GM23338 (cell line): ENCODE results near the gene ZNF346. TPM values are rescaled to one million over a fixed set of nuclear protein-coding genes. Genes with fewer than 3 reads are reported as not detected.

Experiments used
- ATAC-seq: fragments of 200-7000 bp; cut with Tn5 transposase; 3 replicates; pipeline ENCODE4 v1.9.1; 2020
- DNase-seq: peaks from one replicate; pipeline ENCODE4 v3.0.0-alpha.2; 2015; ENCODE audit warnings: low spot score
- H2AFZ ChIP-seq: fragments of 200-600 bp; sonication (generic); 2 replicates; pipeline ENCODE4 v1.8.0; 2016; ENCODE audit warnings: antibody characterized with exemption, mild to moderate bottlenecking, moderate library complexity
- H3F3A ChIP-seq: fragments of 200-600 bp; sonication (generic); replicated peaks from 2 replicates; pipeline ENCODE4 v1.8.0; 2017; ENCODE audit warnings: antibody characterized with exemption, mixed run types, low read depth
- H3K27ac ChIP-seq: fragments of 200-600 bp; sonication (generic); 2 replicates; pipeline ENCODE4 v1.6.1; 2016; ENCODE audit warnings: low read depth
- H3K27me3 ChIP-seq: fragments of 200-600 bp; sonication (generic); 2 replicates; pipeline ENCODE4 v1.8.0; 2016; ENCODE audit warnings: mild to moderate bottlenecking, mixed run types, moderate library complexity; ENCODE audit not compliant: insufficient read depth
- H3K36me3 ChIP-seq: fragments of 200-600 bp; sonication (generic); 2 replicates; pipeline ENCODE4 v1.8.0; 2016; ENCODE audit warnings: mild to moderate bottlenecking; ENCODE audit not compliant: insufficient read depth
- H3K4me1 ChIP-seq: fragments of 200-600 bp; sonication (generic); 2 replicates; pipeline ENCODE4 v1.8.0; 2016; ENCODE audit warnings: mild to moderate bottlenecking, moderate library complexity; ENCODE audit not compliant: insufficient read depth
- H3K4me2 ChIP-seq: fragments of 200-600 bp; sonication (generic); 2 replicates; pipeline ENCODE4 v1.7.1; 2017; ENCODE audit warnings: mixed run types
- H3K4me3 ChIP-seq: fragments of 200-600 bp; sonication (generic); 2 replicates; pipeline ENCODE4 v1.6.1; 2016; ENCODE audit warnings: mixed run types
- H3K79me2 ChIP-seq: fragments of 200-600 bp; sonication (generic); replicated peaks from 2 replicates; pipeline ENCODE4 v1.8.0; 2017; ENCODE audit warnings: mild to moderate bottlenecking; ENCODE audit not compliant: insufficient read depth
- H3K9me2 ChIP-seq: fragments of 200-600 bp; sonication (generic); 2 replicates; pipeline ENCODE4 v1.8.0; 2017; ENCODE audit not compliant: insufficient read depth
- H4K20me1 ChIP-seq: fragments of 200-600 bp; sonication (generic); replicated peaks from 2 replicates; pipeline ENCODE4 v1.8.0; 2017; ENCODE audit warnings: mild to moderate bottlenecking; ENCODE audit not compliant: insufficient read depth
- H3K27ac Mint-ChIP-seq: 2 replicates; pipeline ENCODE4 v1.8.0; 2020; ENCODE audit warnings: inconsistent platforms, mild to moderate bottlenecking, moderate library complexity, mixed read lengths
- H3K27me3 Mint-ChIP-seq: 3 replicates; pipeline ENCODE4 v1.8.0; 2022; ENCODE audit warnings: low read depth, mild to moderate bottlenecking, moderate library complexity, mixed read lengths, inconsistent platforms; ENCODE audit not compliant: insufficient read depth, poor library complexity
- H3K36me3 Mint-ChIP-seq: 3 replicates; pipeline ENCODE4 v1.8.0; 2021; ENCODE audit warnings: low read depth, mild to moderate bottlenecking, inconsistent platforms, moderate library complexity, mixed read lengths
- H3K4me1 Mint-ChIP-seq: 3 replicates; pipeline ENCODE4 v1.8.0; 2020; ENCODE audit warnings: mild to moderate bottlenecking, inconsistent platforms, mixed read lengths
- H3K4me3 Mint-ChIP-seq: 3 replicates; pipeline ENCODE4 v1.8.0; 2021; ENCODE audit warnings: moderate library complexity, mild to moderate bottlenecking, inconsistent platforms, mixed read lengths
- H3K9me3 Mint-ChIP-seq: 3 replicates; pipeline ENCODE4 v1.8.0; 2020; ENCODE audit warnings: moderate library complexity, mild to moderate bottlenecking, inconsistent platforms, mixed read lengths
- CREB1 ChIP-seq: fragments of 250-450 bp; sonication (Bioruptor Pico); IDR thresholded peaks from 2 replicates; pipeline ENCODE4 v1.5.0; 2020; ENCODE audit warnings: low read depth, mild to moderate bottlenecking, moderate library complexity
- POLR2AphosphoS5 ChIP-seq: IDR thresholded peaks from 2 replicates; pipeline ENCODE4 v1.6.1; 2016; ENCODE audit warnings: antibody characterized with exemption, low read depth
- ZNF114 ChIP-seq: fragments of 250-450 bp; sonication (Bioruptor Pico); IDR thresholded peaks from 2 replicates; pipeline ENCODE4 v1.5.0; 2020; ENCODE audit warnings: mild to moderate bottlenecking, moderate library complexity
- ZNF331 ChIP-seq: fragments of 250-450 bp; sonication (Bioruptor Pico); IDR thresholded peaks from 2 replicates; pipeline ENCODE4 v1.5.0; 2020; ENCODE audit warnings: low read depth, mild to moderate bottlenecking, moderate library complexity
- polyA plus RNA-seq: library from polyadenylated mRNA; unstranded; fragments of >200 nt; fragmentation: Nextera tagmentation; extraction: Ambion mirVana; gene quantifications from 2 replicates; pipeline ENCODE4 v1.2.1, GENCODE V29; 2016
- total RNA-seq: library from RNA; depleted of rRNA; stranded (reverse); fragments of >200 nt; shearing (Covaris generic); gene quantifications from 2 replicates; pipeline ENCODE4 v1.2.3, GENCODE V29; 2014
- TF ChIP-seq, protein P1 (sequence below): fragments of 250-450 bp; sonication (Bioruptor Pico); IDR thresholded peaks from 2 replicates; pipeline ENCODE4 v1.5.0; 2020; ENCODE audit warnings: mild to moderate bottlenecking, moderate library complexity

Gene ZNF346
- total and polyA plus RNA-seq, 2 experiments from 2014 or later = 11.0 to 27.2 TPM

DNA sequence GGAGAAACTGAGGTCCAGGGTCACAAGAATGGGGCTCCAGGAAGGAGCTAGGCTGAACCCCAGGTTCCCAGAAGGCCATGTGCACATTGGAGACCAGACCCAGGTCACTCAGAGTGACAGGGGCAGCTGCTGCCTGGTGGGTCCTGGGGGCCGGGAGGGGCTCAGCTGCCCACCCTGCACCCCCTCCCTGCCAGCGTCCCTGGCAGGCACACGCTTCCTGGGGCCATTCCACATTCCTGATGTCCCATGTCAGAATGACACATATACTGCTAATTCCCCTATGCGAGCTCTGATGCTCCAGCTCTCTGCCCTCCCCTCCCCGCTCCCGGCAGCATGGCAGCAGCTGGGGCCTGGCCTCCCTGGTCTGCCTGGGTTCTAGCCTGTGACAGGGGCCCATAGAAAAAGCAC, 78.2 kb downstream of the ZNF346 start (continued):
- TF ChIP-seq, protein P1, sequence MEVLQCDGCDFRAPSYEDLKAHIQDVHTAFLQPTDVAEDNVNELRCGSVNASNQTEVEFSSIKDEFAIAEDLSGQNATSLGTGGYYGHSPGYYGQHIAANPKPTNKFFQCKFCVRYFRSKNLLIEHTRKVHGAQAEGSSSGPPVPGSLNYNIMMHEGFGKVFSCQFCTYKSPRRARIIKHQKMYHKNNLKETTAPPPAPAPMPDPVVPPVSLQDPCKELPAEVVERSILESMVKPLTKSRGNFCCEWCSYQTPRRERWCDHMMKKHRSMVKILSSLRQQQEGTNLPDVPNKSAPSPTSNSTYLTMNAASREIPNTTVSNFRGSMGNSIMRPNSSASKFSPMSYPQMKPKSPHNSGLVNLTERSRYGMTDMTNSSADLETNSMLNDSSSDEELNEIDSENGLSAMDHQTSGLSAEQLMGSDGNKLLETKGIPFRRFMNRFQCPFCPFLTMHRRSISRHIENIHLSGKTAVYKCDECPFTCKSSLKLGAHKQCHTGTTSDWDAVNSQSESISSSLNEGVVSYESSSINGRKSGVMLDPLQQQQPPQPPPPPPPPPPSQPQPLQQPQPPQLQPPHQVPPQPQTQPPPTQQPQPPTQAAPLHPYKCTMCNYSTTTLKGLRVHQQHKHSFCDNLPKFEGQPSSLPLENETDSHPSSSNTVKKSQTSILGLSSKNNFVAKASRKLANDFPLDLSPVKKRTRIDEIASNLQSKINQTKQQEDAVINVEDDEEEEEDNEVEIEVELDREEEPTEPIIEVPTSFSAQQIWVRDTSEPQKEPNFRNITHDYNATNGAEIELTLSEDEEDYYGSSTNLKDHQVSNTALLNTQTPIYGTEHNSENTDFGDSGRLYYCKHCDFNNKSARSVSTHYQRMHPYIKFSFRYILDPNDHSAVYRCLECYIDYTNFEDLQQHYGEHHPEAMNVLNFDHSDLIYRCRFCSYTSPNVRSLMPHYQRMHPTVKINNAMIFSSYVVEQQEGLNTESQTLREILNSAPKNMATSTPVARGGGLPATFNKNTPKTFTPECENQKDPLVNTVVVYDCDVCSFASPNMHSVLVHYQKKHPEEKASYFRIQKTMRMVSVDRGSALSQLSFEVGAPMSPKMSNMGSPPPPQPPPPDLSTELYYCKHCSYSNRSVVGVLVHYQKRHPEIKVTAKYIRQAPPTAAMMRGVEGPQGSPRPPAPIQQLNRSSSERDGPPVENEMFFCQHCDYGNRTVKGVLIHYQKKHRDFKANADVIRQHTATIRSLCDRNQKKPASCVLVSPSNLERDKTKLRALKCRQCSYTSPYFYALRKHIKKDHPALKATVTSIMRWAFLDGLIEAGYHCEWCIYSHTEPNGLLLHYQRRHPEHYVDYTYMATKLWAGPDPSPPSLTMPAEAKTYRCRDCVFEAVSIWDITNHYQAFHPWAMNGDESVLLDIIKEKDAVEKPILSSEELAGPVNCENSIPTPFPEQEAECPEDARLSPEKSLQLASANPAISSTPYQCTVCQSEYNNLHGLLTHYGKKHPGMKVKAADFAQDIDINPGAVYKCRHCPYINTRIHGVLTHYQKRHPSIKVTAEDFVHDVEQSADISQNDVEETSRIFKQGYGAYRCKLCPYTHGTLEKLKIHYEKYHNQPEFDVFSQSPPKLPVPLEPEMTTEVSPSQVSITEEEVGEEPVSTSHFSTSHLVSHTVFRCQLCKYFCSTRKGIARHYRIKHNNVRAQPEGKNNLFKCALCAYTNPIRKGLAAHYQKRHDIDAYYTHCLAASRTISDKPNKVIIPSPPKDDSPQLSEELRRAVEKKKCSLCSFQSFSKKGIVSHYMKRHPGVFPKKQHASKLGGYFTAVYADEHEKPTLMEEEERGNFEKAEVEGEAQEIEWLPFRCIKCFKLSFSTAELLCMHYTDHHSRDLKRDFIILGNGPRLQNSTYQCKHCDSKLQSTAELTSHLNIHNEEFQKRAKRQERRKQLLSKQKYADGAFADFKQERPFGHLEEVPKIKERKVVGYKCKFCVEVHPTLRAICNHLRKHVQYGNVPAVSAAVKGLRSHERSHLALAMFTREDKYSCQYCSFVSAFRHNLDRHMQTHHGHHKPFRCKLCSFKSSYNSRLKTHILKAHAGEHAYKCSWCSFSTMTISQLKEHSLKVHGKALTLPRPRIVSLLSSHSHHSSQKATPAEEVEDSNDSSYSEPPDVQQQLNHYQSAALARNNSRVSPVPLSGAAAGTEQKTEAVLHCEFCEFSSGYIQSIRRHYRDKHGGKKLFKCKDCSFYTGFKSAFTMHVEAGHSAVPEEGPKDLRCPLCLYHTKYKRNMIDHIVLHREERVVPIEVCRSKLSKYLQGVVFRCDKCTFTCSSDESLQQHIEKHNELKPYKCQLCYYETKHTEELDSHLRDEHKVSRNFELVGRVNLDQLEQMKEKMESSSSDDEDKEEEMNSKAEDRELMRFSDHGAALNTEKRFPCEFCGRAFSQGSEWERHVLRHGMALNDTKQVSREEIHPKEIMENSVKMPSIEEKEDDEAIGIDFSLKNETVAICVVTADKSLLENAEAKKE (CRISPR knock-in tag) = no peak

DNA sequence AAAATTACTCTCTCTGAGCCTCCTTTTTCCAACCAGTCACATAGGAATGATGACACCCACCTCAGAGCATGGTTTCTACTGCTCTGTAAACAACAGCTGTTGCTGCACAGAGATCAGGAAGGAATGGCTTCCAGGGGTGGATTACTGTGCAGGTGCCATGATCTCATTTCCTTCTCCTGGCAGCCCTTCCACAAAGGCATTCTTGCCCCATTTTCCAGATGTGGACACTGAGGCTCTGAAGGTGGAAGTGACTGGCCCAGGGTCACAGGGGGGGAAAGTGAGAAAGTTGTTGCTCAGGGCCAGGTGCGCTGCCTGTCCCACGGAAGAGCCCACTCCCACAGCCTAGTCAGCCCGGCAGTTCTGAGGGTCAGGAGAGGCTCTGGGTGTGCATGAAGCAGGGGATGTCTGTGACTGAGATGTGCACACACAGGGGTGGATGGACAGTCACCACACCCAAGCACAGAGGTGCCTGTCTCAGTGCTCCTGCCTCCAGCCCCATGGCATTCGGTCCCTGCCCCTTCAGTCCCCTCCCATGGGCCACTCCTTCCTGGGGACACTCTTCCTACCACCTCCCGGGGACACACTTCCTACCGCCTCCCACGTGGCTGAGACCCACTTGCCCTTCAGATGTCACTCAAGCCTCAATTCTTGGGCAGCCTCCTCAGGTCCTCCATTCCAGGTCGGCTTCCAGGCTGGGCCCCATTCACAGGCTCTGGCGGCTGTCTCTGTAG, 81.2 kb downstream of the ZNF346 start:
- Histone ChIP-seq H3F3A (0 out of 2 replicates have a peak, but pooled peaks cover under 1% of the 10 kb centered on the region), H3K79me2 (no peaks in the 10 kb centered on the region), H3K36me3 (no peaks in the 10 kb centered on the region), H3K4me3 (no peak overlapping the region), H3K27me3 (no peaks in the 10 kb centered on the region), H3K4me1 (peaks cover 22% of the 10 kb centered on the region), H3K4me2 (no peak overlapping the region), H3K27ac (no peak overlapping the region), H4K20me1 (no peaks in the 10 kb centered on the region), H2AFZ (no peak overlapping the region), H3K9me2 (no peaks in the 10 kb centered on the region)
- Mint-ChIP-seq H3K9me3 (no peaks in the 10 kb centered on the region), H3K27ac (no peak overlapping the region), H3K27me3 (peaks cover 12% of the 10 kb centered on the region), H3K36me3 (no peaks in the 10 kb centered on the region), H3K4me3 (no peak overlapping the region), H3K4me1 (peaks cover 18% of the 10 kb centered on the region)
- DNase-seq = no peak
- no peak for ATAC-seq
- TF ChIP-seq ZNF114 (CRISPR knock-in tag) = no peak
- TF ChIP-seq ZNF331 (CRISPR knock-in tag) = no peak
- no peak for TF ChIP-seq CREB1 (CRISPR knock-in tag)
- TF ChIP-seq POLR2AphosphoS5 = no peak
